OCI-LY1 (cell line): ENCODE results near the gene SYNE2.

Experiments
- CTCF ChIP-seq: fragments of 200-600 bp; sonication (generic), shearing (Covaris generic); IDR thresholded peaks from 2 replicates; pipeline ENCODE4 v1.5.1; 2017; ENCODE audit warnings: mild to moderate bottlenecking, antibody characterized with exemption, low read length, moderate library complexity, mixed read lengths
- EZH2 ChIP-seq: fragments of 200-600 bp; sonication (generic), shearing (Covaris generic); IDR thresholded peaks from 2 replicates; pipeline ENCODE4 v1.8.0; 2017; ENCODE audit warnings: borderline replicate concordance, mixed run types, mild to moderate bottlenecking, antibody characterized with exemption, low read length, moderate library complexity, mixed read lengths

GRCh38 chr14:63863004-63863403, 10.2 kb downstream of the SYNE2 start:
- TF ChIP-seq CTCF (no peak), EZH2 (no peak)
